A673 (cell line): ENCODE data around the gene FBXL7. TPM values are rescaled to one million over a fixed set of nuclear protein-coding genes. Genes with fewer than 3 reads are reported as not detected.

Experiments used
- BruUV-seq: library from RNA; stranded (reverse); fragments of 400-500 nt; replicated peaks from 2 replicates; lab custom pipeline; 2021; lab: Mats Ljungman, UMichigan
- CTCF ChIA-PET: fragments of 300-600 bp; sonication (Branson Sonifier 250); formaldehyde crosslinking; loops from one replicate; lab custom pipeline; 2022; ENCODE audit warnings: antibody characterized with exemption; lab: Charles Lee
- POLR2A ChIA-PET: fragments of 300-600 bp; sonication (Branson Sonifier 250); formaldehyde crosslinking; loops from one replicate; lab custom pipeline; 2022; ENCODE audit warnings: antibody characterized with exemption; ENCODE audit not compliant: low non-redundant PET; lab: Charles Lee
- DNase-seq: peaks from one replicate; pipeline ENCODE4 v3.0.0-alpha.2; 2015; ENCODE audit warnings: low spot score
- H3K27ac ChIP-seq: fragments of 200-600 bp; sonication (generic); 2 replicates; pipeline ENCODE4 v1.5.1; 2016; ENCODE audit warnings: mixed run types, low read depth, mild to moderate bottlenecking, mixed read lengths, antibody characterized with exemption, low read length; ENCODE audit not compliant: poor library complexity, severe bottlenecking
- H3K27me3 ChIP-seq: fragments of 200-600 bp; sonication (generic); replicated peaks from 2 replicates; pipeline ENCODE4 v1.6.1; 2017; ENCODE audit warnings: mixed run types, low read depth, mild to moderate bottlenecking, mixed read lengths, antibody characterized with exemption, low read length; ENCODE audit not compliant: insufficient read depth, poor library complexity
- H3K36me3 ChIP-seq: fragments of 200-600 bp; sonication (generic); 2 replicates; pipeline ENCODE4 v1.6.1; 2016; ENCODE audit warnings: mixed run types, mild to moderate bottlenecking, mixed read lengths, antibody characterized with exemption, low read length; ENCODE audit not compliant: insufficient read depth, poor library complexity, severe bottlenecking
- H3K4me1 ChIP-seq: fragments of 200-600 bp; sonication (generic); 2 replicates; pipeline ENCODE4 v1.6.1; 2017; ENCODE audit warnings: mixed run types, mild to moderate bottlenecking, mixed read lengths, antibody characterized with exemption, low read length; ENCODE audit not compliant: insufficient read depth, poor library complexity, severe bottlenecking
- H3K4me3 ChIP-seq: fragments of 200-600 bp; sonication (generic); 2 replicates; pipeline ENCODE4 v1.5.1; 2016; ENCODE audit warnings: low read depth, mixed run types, mild to moderate bottlenecking, mixed read lengths, low read length; ENCODE audit not compliant: poor library complexity, severe bottlenecking
- H3K9me3 ChIP-seq: fragments of 200-600 bp; sonication (generic); 2 replicates; pipeline ENCODE4 v1.6.1; 2016; ENCODE audit warnings: mixed run types, low read depth, mild to moderate bottlenecking, mixed read lengths, antibody characterized with exemption, low read length; ENCODE audit not compliant: poor library complexity, severe bottlenecking
- CTCF ChIP-seq: fragments of 300-800, 200-600 bp; sonication (generic); conservative IDR thresholded peaks from 2 replicates; pipeline ENCODE4 v1.5.1; 2017; ENCODE audit warnings: low read depth, mild to moderate bottlenecking, antibody characterized with exemption, low read length, moderate library complexity, mixed read lengths
- EZH2 ChIP-seq: fragments of 200-600 bp; sonication (generic); IDR thresholded peaks from 2 replicates; pipeline ENCODE4 v1.6.1; 2017; ENCODE audit warnings: borderline replicate concordance, low read depth, mild to moderate bottlenecking, mixed read lengths, antibody characterized with exemption, low read length; ENCODE audit not compliant: poor library complexity, severe bottlenecking
- intact Hi-C: fragments of 100-400 bp; cut with micrococcal nuclease; formaldehyde crosslinking; loops from one replicate; pipeline ENCODE4 v1.10.0; 2022; ENCODE audit not compliant: unreplicated experiment
- total RNA-seq: library from RNA; stranded (reverse); gene quantifications from 2 replicates; pipeline ENCODE4 v1.2.3, GENCODE V29; 2021

The FBXL7 gene
- total RNA-seq, 1 experiment from 2014 or later = 5.9 TPM

- Histone ChIP-seq H3K36me3 (no peaks in the 10 kb centered on the region), H3K4me3 (no peak overlapping the region), H3K27ac (no peak overlapping the region), H3K4me1 (no peaks in the 10 kb centered on the region), H3K27me3 (no peaks in the 10 kb centered on the region), H3K9me3 (no peaks in the 10 kb centered on the region)
- BruUV-seq = no TSS peak
- CTCF ChIA-PET = no interaction called here
- POLR2A ChIA-PET = no interaction called here
- TF ChIP-seq CTCF (no peak), EZH2 (no peak)
- no peak for DNase-seq
- intact Hi-C loops = no loop called here
Observed at GRCh38 chr5:15787681-15788080, 287.7 kb downstream of the FBXL7 start.

DNA sequence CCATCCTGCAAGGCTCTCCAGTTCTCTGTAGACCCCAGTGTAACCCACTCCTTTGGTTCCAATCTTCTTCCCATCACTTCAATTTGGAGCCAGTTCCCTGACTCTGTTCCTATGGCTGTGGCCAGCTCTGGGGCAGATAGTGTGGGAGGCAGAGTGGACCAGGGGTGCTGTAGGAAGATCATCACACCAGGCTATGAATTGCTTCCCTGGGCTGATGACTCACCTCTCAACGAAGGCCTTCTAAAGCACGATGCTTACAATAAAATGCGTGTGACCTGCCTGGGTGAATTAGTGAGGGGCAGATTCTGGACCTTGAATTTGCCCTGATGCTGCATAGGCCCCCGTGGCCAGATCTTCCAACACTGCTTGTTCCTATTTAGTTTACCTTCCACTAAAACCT, 289.7 kb downstream of the FBXL7 start:
- H3K36me3 ChIP-seq = no peaks in the 10 kb centered on the region
- H3K9me3 ChIP-seq = no peaks in the 10 kb centered on the region
- H3K4me3 ChIP-seq = no peak overlapping the region
- no peak for DNase-seq
- H3K4me1 ChIP-seq = no peaks in the 10 kb centered on the region
- ChIA-PET CTCF (no interaction called here), POLR2A (no interaction called here)
- no peak for TF ChIP-seq EZH2
- TF ChIP-seq CTCF = no peak
- no peak overlapping the region for H3K27ac ChIP-seq
- BruUV-seq = no TSS peak
- intact Hi-C loops = loop anchor here (5.0 kb wide), 1 partner anchor 327 kb away; no protein-coding TSS in a partner anchor
- no peaks in the 10 kb centered on the region for H3K27me3 ChIP-seq

- Histone ChIP-seq H3K27me3 (no peaks in the 10 kb centered on the region), H3K9me3 (no peaks in the 10 kb centered on the region), H3K36me3 (no peaks in the 10 kb centered on the region), H3K27ac (no peak overlapping the region), H3K4me1 (no peaks in the 10 kb centered on the region), H3K4me3 (no peak overlapping the region)
- no TSS peak for BruUV-seq
- ChIA-PET POLR2A (no interaction called here), CTCF (no interaction called here)
- intact Hi-C loops = loop anchor here (5.0 kb wide), 1 partner anchor 328 kb away; no protein-coding TSS in a partner anchor
- no peak for TF ChIP-seq CTCF
- TF ChIP-seq EZH2 = no peak
- DNase-seq = no peak
Observed at GRCh38 chr5:15790446-15791018, 290.6 kb downstream of the FBXL7 start.
